GM12873 (cell line): ENCODE results near the gene NUDCD3.

Experiments used
- CTCF ChIP-seq: IDR thresholded peaks from 2 replicates; pipeline ENCODE4 v1.5.1; 2012; ENCODE audit warnings: low read depth, mild to moderate bottlenecking, moderate library complexity, low read length, control low read depth; ENCODE audit not compliant: insufficient read depth; ENCODE audit errors: missing control alignments

Gene NUDCD3

GRCh38 chr7:44384586-44385433 lies 105.6 kb downstream of the NUDCD3 start:
- TF ChIP-seq CTCF = no peak

- no peak for TF ChIP-seq CTCF
These were observed 106.9 kb downstream of the NUDCD3 start for GRCh38 chr7:44383566-44383965.

GRCh38 chr7:44382459-44383265 lies 107.8 kb downstream of the NUDCD3 start:
- TF ChIP-seq CTCF = no peak

- TF ChIP-seq CTCF = no peak
These were observed 108.8 kb downstream of the NUDCD3 start for GRCh38 chr7:44381494-44382220.

- TF ChIP-seq CTCF = no peak
These were observed 109.5 kb downstream of the NUDCD3 start for GRCh38 chr7:44380831-44381493.

GRCh38 chr7:44380189-44380830 lies 110.1 kb downstream of the NUDCD3 start:
- no peak for TF ChIP-seq CTCF
